GM19395 (cell line): ENCODE data around the gene HP.
"Not testable (repeated sequence)": the region's sequence is repeated elsewhere in the genome, so short reads cannot be mapped to it uniquely, and the experiment has no call there.

ENCODE experiments used
- ATAC-seq: cut with Tn5 transposase; IDR thresholded peaks from one replicate; pipeline ENCODE4 v1.9.1; 2021; ENCODE audit warnings: mild to moderate bottlenecking, moderate library complexity; ENCODE audit not compliant: unreplicated experiment

The HP gene

GRCh38 chr16:72042157-72042660 lies 12.1 kb upstream of the HP start:
- no peak for ATAC-seq

- ATAC-seq = no peak
These were observed 11.2 kb upstream of the HP start for GRCh38 chr16:72043058-72043457.

DNA sequence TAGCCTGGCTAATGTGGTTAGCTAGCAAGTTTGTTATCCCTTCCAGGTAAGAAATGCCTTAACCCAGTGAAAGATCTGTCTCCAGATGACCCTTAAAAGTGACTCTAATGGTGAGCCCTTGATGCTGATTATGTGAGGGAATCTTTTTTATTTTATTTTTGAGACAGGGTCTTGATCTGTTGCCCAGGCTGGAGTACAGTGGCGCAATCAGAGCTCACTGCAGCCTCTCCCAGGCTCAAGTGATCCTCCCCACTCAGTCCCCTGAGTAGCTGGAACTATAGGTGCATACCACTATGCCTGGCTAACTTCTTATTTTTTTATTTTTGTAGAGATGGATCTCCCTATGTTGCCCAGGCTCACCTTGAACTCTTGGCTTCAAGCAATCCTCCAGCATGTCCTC lies 10.8 kb upstream of the HP start:
- no peak for ATAC-seq

GRCh38 chr16:72044296-72044695 lies 10.0 kb upstream of the HP start:
- ATAC-seq = no peak

- no peak for ATAC-seq
These were observed 9.4 kb upstream of the HP start for GRCh38 chr16:72044825-72045359.

DNA sequence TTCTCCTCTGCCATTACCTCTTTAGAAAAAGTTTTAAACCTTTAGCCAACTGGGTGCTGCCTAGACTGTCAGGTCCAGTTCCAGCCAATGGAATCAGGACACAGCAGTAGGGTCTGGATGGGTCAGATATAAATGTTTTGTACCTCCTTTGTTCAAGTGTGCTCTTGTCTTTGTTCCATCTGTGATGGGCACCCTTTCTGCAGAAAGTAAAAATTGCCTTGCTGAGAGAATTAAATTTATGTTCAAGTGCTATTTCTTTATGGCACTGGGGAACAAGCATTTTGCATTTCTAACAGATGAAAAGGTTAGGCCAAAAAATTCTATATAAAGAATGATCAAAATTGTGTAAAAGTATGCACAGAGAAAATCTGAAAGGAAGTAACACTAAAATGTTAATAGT lies 5.2 kb upstream of the HP start:
- ATAC-seq = no peak

DNA sequence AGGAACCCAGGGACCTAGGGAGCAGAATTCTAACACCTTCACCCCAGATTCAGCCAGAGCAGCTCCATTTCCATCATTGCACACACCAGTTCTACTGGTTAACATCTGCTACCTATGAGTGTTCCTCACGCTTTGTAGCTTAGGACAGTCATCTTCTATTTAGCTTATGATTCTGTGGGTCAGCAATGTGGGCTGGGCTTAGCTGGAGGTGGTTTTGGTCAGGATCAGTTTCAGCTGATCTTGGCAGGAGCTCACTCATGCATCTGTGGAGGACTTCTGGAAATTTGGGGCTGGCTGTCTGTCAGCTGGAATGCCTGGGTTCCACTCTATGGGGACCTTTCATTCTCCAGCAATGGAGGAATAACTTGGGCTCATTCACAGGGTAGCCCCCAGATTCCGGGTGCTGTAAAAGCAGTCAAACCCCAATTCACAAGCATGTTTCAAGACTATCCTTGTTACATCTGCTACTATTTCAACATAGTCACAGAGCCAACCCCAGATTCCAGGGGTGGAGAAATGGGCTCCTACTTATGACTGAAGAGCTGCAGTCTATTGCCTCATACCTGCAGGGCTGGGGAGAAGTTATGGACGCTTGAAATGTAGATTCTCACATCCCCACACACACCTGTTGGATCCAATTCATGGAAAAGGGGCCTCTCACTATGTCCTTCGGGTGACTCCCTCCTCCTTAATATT lies 3.4 kb upstream of the HP start:
- no peak for ATAC-seq

DNA sequence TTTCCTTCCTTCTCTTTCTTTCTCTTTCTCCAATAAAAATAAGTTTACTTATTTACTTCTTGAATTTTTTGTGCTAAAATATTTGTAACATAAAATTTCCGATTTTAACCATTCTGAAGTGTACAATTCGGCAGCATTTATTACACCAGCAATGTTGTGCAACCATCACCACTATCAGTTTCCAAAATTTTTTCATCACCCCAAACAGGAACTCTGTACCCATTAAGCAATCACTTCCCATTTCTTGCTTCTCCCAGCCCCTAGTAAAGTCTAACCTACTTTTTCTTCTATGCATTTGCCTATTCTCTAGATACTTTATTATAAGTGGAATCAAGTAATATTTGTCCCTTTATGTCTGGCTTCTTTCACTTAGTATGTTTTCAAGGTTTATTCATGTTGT lies 2.5 kb upstream of the HP start:
- ATAC-seq = no peak

- ATAC-seq = no peak
These were observed 1.6 kb downstream of the HP start for GRCh38 chr16:72055911-72056310.

DNA sequence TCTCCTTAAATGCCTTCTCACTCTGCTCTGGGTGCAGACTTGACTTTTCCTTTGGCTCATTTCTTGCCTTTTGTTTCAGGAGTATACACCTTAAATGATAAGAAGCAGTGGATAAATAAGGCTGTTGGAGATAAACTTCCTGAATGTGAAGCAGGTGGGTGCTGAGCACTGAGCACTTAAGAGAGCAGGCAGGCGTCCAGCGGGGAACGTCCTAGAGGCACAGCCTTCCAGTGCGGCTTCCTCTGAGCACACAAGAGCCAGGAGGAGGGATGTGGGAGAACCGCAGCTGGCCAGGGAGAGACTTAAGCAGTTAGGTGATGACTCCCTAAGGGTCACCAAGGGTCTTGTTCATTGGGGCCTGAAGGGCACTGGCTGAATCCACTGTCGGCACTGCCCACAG lies 3.0 kb downstream of the HP start:
- not testable (repeated sequence) for ATAC-seq

- ATAC-seq = not testable (repeated sequence)
These were observed 4.8 kb downstream of the HP start for GRCh38 chr16:72059060-72059459.

GRCh38 chr16:72060405-72060804 lies 6.1 kb downstream of the HP start:
- ATAC-seq = no peak

GRCh38 chr16:72061564-72061963 lies 7.3 kb downstream of the HP start:
- no peak for ATAC-seq

- no peak for ATAC-seq
These were observed 10.1 kb downstream of the HP start for GRCh38 chr16:72064361-72064894.

DNA sequence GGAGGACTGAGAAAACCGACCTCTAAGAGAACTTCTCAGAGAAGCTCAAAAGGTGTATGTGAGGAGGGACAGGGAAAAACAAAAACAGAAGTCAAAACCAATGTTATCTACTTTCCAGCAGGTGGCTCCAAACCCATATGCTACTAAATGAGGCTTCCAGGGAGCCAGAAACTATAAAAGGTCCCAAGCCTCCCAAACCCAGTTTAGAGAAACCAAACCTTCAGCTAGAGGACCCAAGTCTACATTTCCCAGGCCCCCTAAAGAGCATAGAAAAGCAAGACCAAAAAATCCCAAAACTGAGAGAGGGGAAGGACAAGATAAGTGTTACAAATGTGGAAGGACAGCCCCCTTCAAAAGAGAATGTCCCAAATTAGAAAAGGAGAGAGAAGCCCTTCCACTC lies 12.4 kb downstream of the HP start:
- ATAC-seq = no peak

GRCh38 chr16:72068930-72069329 lies 14.6 kb downstream of the HP start:
- no peak for ATAC-seq

DNA sequence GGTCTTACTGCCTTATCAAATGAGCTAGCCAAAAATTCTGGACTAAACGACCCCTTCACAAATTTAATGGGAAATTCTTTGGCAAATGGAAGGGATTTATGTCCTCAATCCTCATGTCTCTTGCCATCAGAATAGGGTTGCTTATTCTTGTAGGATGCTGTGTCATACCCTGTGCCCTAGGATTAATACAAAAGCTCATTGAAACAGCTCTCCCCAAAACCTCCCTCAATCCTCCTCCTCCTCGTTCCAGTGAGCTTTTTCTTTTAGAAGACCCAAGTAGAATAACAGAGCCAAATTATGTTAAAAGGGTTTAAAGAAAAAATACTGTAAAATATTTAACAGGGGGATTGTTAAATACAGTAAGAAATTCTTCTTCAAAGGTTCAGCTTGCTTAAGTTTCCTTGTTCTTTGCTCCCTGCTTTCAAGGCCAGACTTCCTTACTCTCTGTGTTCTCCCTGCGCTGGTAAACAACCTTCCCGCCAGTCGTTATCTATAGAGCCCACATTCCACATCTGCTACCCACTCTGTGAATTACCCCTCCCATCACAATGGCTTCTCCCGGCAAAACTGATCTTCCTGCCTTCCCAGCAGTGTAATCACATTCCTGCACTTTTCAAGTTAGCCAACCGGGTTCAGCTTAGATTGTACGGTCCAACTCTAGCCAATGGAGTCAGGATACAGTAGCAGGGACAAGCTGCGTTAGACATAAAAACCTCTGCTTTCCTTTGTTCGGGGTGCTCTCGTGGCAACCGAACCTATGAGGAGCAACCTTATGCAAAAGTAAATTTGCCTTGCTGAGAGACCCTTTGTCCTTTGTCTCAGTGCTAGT lies 18.4 kb downstream of the HP start:
- no peak for ATAC-seq

DNA sequence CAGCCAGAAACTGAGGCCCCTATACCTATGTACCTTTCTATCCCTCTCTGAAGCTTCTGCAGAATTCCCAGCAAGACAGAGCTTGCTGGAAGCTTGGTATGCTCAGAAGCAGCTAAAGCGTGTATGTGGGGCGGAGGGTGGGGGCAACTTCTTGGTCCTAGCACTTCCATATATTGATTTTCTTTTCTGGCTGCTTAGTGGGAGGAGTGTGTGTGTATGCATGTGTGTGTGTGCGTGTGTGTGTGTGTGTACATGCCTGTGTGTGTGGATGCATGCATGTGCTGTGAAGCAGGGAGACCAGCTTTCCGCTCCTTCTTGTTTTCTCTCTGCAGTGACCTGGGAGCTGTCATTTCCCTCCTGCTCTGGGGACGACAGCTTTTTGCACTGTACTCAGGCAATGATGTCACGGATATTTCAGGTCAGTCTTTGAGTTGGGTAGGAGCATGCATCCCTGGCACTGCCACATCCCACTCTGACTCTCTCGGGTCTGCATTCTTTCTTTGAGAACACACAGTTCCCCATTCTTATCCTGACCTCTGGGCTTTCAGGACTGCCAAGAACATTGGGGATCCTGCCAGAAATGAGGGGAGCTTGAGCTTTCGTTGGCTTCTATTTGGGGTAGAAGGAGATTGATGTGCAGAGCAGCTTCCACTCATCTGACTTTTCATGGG lies 19.4 kb downstream of the HP start:
- no peak for ATAC-seq

DNA sequence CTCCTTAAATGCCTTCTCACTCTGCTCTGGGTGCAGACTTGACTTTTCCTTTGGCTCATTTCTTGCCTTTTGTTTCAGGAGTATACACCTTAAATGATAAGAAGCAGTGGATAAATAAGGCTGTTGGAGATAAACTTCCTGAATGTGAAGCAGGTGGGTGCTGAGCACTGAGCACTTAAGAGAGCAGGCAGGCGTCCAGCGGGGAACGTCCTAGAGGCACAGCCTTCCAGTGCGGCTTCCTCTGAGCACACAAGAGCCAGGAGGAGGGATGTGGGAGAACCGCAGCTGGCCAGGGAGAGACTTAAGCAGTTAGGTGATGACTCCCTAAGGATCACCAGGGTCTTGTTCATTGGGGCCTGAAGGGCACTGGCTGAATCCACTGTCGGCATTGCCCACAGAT lies 20.8 kb downstream of the HP start:
- not testable (repeated sequence) for ATAC-seq

- not testable (repeated sequence) for ATAC-seq
These were observed 22.8 kb downstream of the HP start for GRCh38 chr16:72076991-72077706.
